ENCODE measurements around the gene CIPC. TPM values are rescaled to one million over a fixed set of nuclear protein-coding genes. Genes with fewer than 3 reads are reported as not detected.

Gene CIPC
- total and polyA plus RNA-seq, 4 donors: 6.4 to 32.0 (median 18.6) TPM

GRCh38 chr14:77143071-77143470 is 45.0 kb downstream of the CIPC start:
- Histone ChIP-seq H3K9me3 (ENCODE audit: control insufficient read depth in 4 of 4, insufficient read depth in 3 of 4, low read length in 3 of 4) (peaks cover 0 to 4% (median 0%) of the 10 kb centered on the region in 4 donors), H3K4me1 (ENCODE audit: control insufficient read depth in 5 of 5, insufficient read depth in 5 of 5, low read length in 5 of 5) (peaks cover 0 to 15% (median 3%) of the 10 kb centered on the region in 5 donors), H3K27me3 (ENCODE audit: control insufficient read depth in 3 of 3, insufficient read depth in 3 of 3, low read length in 2 of 3) (peaks cover 2 to 79% (median 74%) of the 10 kb centered on the region in 3 donors), H3K36me3 (ENCODE audit: control insufficient read depth in 4 of 4, insufficient read depth in 4 of 4, low read length in 4 of 4) (no peaks in the 10 kb centered on the region), H3K9ac (ENCODE audit: insufficient read depth in 1 of 2, low read length in 2 of 2) (no peak overlapping the region), H3K4me3 (no peak overlapping the region), H3K27ac (ENCODE audit: low read depth in 1 of 2, low read length in 1 of 2) (no peak overlapping the region)
- DNase-seq: no peak
- WGBS, 2 donors: 7% methylated on average over 4 of the region's 4 CpGs
- ATAC-seq (ENCODE audit: insufficient read depth, low FRiP score): no peak
- no peak for TF ChIP-seq CTCF (IDR thresholded peaks at IDR 0.05; ENCODE audit: control extremely low read depth, extremely low read depth)

- no peak for DNase-seq
- Histone ChIP-seq H3K4me1 (ENCODE audit: control insufficient read depth in 5 of 5, insufficient read depth in 5 of 5, low read length in 5 of 5) (peaks cover 0 to 15% (median 3%) of the 10 kb centered on the region in 5 donors), H3K9me3 (ENCODE audit: control insufficient read depth in 4 of 4, insufficient read depth in 3 of 4, low read length in 3 of 4) (peaks cover 0 to 4% (median 0%) of the 10 kb centered on the region in 4 donors), H3K36me3 (ENCODE audit: control insufficient read depth in 4 of 4, insufficient read depth in 4 of 4, low read length in 4 of 4) (no peaks in the 10 kb centered on the region), H3K4me3 (no peak overlapping the region), H3K9ac (ENCODE audit: insufficient read depth in 1 of 2, low read length in 2 of 2) (no peak overlapping the region), H3K27ac (ENCODE audit: low read depth in 1 of 2, low read length in 1 of 2) (no peak overlapping the region), H3K27me3 (ENCODE audit: control insufficient read depth in 3 of 3, insufficient read depth in 3 of 3, low read length in 2 of 3) (peaks cover 2 to 66% (median 62%) of the 10 kb centered on the region in 3 donors)
- no peak for ATAC-seq (ENCODE audit: insufficient read depth, low FRiP score)
- no peak for TF ChIP-seq CTCF (IDR thresholded peaks at IDR 0.05; ENCODE audit: control extremely low read depth, extremely low read depth)
- WGBS, 2 donors: 65 to 70% methylated on average over 4 of the region's 4 CpGs
Measured at GRCh38 chr14:77144412-77145115, 46.5 kb downstream of the CIPC start.

GRCh38 chr14:77145975-77146740 is 48.1 kb downstream of the CIPC start:
- Histone ChIP-seq H3K27me3 (ENCODE audit: control insufficient read depth in 3 of 3, insufficient read depth in 3 of 3, low read length in 2 of 3) (peaks cover 0 to 55% (median 53%) of the 10 kb centered on the region in 3 donors), H3K9me3 (ENCODE audit: control insufficient read depth in 4 of 4, insufficient read depth in 3 of 4, low read length in 3 of 4) (peaks cover 0 to 4% (median 0%) of the 10 kb centered on the region in 4 donors), H3K27ac (ENCODE audit: low read depth in 1 of 2, low read length in 1 of 2) (no peak overlapping the region), H3K4me3 (no peak overlapping the region), H3K36me3 (ENCODE audit: control insufficient read depth in 4 of 4, insufficient read depth in 4 of 4, low read length in 4 of 4) (no peaks in the 10 kb centered on the region), H3K9ac (ENCODE audit: insufficient read depth in 1 of 2, low read length in 2 of 2) (no peak overlapping the region), H3K4me1 (ENCODE audit: control insufficient read depth in 5 of 5, insufficient read depth in 5 of 5, low read length in 5 of 5) (peaks cover 0 to 7% (median 0%) of the 10 kb centered on the region in 5 donors)
- whole genome bisulfite sequencing, 2 donors: 13 to 15% methylated on average over 10 of the region's 10 CpGs
- no peak for TF ChIP-seq CTCF (IDR thresholded peaks at IDR 0.05; ENCODE audit: control extremely low read depth, extremely low read depth)
- ATAC-seq (ENCODE audit: insufficient read depth, low FRiP score) (no peak), DNase-seq (no peak)

Measured in lung (tissue), 12 donors.